Ramos (cell line): ENCODE measurements around the gene PBX2.
"Not testable (repeated sequence)": the region's sequence is repeated elsewhere in the genome, so short reads cannot be mapped to it uniquely, and the experiment has no call there.

Experiments
- in situ Hi-C: fragments of 300-500 bp; cut with MboI; formaldehyde crosslinking; loops from one replicate; pipeline ENCODE4 v1.14.3; 2022; ENCODE audit warnings: low sequenced_read_pairs; ENCODE audit not compliant: unreplicated experiment

The PBX2 gene

DNA sequence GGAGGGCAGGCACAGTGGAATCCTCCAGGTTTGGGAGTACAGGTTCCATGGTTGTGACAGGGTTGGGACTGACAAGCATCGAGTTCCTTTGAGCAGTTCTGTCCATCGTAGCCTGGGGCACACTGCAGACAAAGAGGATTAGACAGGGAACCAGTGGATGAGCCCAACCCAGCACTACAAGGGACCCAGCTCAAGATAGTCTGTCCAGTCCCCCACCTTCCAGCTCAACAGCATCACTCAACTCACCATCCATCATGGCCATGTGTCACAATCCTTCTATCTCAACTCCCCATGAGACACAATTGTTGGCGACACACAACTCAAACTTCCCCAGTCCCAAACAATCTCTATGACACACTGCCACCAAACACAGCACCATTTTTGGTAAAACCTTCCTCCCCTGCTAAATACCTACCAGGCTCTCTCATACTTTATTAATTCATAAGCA, 14.3 kb upstream of the PBX2 start:
- in situ Hi-C loops = no loop called here

GRCh38 chr6:32203426-32204267, 13.6 kb upstream of the PBX2 start:
- in situ Hi-C loops = no loop called here

- in situ Hi-C loops = no loop called here
These were observed 12.2 kb upstream of the PBX2 start for GRCh38 chr6:32202186-32202585.

DNA sequence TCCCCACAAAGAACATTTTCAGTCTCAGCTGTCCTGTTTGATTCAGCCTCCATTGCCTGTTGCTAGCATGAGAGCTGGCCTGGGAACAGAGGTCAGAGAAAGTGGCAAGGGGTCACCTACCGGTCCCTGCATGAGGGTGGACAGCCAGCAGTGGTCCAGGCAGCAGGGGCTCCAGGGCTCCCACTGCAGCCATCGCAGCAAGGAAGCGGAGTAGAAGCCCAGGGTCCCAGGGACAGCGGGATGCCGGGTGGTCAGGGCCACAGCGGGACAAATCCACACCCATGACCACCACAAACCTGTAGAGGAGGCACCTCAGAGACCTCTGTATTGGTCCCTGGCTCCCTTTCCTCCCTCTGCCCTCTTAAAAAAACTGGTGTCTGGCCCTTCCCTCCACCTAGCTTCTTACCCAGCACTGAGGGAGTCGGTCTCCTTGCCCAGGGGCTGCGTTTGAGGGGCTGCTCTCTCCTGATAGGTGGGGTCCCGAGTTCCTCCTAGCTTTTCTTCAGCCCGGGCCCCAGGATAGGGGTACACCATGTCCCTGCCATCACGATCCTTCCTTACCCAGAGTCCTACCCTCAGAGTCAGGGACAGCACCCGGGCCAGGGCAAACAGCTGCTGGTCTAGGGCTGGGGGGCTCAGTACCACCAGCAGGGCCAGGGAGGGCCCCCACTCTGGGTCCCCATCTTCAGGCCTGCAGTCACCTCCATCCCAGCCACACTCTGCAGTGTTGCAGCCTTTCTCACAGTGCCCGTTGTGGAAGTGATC, 10.9 kb upstream of the PBX2 start:
- in situ Hi-C loops = no loop called here

GRCh38 chr6:32198866-32199265, 8.9 kb upstream of the PBX2 start:
- in situ Hi-C loops = no loop called here

DNA sequence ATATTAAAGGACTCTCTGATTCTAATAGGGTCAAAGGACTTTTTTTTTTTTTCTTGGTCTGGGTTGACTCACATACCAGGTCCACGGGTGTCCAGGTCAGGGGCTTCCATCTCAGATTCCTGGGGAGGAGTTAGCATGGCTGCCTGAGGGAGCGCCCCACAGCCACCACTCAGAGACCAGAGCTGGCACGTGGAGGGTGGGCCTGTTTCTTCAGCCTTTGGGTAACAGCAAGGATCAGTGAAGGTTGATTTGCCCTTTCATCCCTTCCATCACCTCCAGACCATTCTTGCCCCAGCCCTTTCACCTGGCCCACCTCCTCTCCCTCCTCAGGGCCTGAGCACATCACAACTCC, 8.3 kb upstream of the PBX2 start:
- in situ Hi-C loops = no loop called here

DNA sequence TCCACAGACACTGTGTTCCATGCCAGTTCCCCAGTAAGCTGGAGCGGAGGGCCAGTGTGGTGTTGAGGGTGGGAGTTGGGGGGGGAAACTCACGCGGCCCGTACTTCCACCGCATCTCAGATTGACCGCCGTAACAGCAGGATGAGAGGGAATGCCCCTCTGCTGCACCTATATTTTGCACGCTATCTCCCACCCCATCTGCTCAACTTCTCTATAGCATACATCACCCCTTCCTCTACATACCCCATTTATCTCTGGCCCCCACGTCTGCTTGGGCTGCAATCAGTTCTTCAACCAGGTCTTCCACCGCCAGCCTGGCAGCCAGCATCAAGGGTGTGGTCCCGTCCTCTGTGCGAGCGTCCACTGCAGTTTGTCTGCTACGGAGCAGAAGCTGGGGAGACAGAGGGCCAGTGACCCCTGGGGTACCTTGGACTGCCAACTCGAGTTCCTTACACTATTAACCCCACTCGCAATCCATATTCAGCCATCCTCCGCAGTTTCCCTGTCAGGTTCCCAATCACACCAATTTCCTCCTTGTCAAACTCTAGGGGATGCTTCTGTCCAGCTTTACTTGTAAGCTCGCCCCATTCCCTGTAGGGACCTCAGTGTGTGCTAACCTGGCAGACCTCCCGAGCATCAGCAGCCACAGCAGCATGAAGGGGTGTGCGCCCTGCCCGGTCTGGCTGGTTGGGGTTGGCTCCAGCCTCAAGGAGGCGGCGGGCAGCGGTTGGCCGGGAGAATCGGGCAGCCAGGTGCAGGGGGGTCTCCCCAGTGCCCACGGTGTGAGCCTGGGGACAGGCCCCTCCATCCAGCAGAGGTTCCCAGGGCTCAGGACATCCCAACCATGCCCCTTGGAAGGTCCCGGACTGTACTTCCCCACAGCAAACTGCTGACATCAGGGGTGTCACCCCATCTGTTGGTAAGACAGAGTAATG, 6.9 kb upstream of the PBX2 start:
- in situ Hi-C loops = no loop called here

DNA sequence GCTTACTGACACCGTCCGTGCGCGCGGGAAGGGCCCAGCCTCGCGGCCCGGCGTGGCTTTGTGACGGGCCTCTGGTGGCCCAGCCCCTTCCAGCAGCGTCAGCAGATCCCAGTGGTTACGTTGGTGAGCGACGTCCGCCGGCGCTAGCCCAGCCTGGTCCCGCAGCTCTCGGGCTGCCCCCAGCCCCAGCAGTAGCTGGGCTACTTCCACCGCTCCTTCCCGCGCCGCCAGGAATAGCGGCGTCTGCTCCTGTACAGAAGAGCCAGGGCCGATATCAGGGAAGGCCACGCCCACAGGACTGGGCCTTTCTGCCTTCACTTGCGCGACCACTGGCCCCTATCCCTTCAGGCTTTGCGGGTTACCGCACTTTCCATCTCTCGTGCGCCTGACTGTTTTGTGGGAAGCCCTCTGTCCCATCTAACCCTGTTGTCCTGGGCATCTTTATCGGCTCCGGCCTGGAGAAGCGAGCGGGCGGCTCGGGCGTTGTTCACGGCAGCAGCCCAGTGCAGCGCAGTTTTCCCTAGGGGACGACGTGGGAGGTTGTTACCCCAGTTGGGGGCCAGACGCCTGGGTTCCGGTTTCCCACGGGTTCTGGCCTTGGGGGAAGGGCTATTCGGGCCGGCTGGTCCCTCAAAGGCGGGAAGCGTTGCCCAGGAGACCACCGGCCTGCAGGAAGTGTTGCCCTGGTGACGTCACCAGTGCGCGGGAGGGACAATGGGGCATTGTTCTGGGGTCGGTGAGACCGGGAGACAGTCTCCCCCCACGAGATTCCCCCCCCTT, 6.1 kb upstream of the PBX2 start:
- in situ Hi-C loops = no loop called here

DNA sequence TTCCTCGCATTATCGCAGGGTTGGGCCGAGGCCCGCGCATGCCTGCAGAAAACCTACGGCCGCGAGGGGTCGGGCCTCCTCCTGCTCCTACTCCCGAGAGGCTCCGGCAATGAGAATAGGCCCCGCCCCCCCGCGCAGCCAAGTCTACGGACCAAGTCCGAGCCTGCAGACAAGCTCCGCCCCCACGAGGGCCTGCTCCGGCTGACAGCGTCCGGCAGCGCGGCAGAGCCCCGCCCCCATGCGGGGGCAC, 5.6 kb upstream of the PBX2 start:
- in situ Hi-C loops = no loop called here

DNA sequence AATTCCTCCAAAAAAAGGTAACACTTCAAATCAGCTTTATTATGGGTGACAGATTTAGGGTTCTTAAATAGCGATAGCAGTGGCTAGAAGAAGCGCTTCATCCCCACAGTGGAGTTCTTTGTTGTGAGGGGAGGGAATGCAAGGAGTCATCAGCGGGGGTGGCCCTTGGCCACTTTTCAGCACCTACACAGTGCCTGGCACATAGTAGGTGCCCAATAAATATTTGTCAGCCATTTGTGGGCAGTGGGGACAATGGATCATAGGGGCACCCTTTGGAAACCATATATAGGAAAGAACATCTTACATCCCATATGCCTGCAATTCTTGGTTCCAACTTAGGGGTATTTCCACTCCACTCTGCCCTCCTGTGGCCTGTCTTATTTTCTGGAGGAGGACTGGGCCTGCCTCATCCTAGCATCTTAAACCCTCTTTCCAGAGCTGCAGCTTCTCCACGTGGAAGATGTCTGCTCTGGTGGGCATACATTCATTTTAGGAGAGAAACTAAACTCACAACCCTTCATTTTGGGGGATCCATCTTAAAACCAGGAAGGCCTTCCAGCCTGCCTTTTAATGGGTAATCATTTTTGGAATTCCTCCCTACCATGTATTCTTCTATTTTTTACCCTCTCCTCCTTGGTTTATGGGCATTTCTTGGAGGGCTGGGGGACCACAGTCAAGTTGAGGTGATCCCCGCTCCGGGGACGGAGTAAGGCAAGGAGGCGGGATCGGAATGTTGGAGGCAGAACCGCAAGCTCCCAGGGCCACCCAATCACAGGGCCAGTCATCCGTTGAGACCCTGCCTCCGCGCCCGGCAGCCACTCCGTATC, 5.0 kb upstream of the PBX2 start:
- in situ Hi-C loops = no loop called here

GRCh38 chr6:32194388-32194787, 4.4 kb upstream of the PBX2 start:
- in situ Hi-C loops = no loop called here

DNA sequence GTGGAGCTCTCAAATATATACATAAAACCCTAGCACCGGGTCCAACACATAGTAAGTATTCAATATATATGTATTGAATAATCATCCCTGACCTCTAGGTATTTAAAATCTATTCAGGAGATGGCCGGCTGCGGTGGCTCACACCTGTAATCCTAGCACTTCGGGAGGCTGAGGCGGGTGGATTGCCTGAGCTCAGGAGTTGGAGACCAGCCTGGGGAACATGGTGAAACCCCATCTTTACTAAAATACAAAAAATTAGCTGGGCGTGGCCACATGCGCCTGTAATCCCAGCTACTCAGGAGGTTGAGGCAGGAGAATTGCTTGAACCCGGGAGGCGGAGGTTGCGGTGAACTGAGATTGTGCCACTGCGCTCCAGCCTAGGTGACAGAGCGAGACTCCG, 3.1 kb upstream of the PBX2 start:
- in situ Hi-C loops = not testable (repeated sequence)

GRCh38 chr6:32192608-32193039, 2.6 kb upstream of the PBX2 start, which contains the start of gene GPSM3:
Gene GPSM3 (minus strand): TSS chr6:32192643. CDS start chr6:32192513, 130 bp downstream.
- in situ Hi-C loops = no loop called here

- in situ Hi-C loops = no loop called here
These were observed 1.9 kb upstream of the PBX2 start for GRCh38 chr6:32191696-32192607.

- in situ Hi-C loops = no loop called here
These were observed 1.1 kb upstream of the PBX2 start for GRCh38 chr6:32190911-32191677.

DNA sequence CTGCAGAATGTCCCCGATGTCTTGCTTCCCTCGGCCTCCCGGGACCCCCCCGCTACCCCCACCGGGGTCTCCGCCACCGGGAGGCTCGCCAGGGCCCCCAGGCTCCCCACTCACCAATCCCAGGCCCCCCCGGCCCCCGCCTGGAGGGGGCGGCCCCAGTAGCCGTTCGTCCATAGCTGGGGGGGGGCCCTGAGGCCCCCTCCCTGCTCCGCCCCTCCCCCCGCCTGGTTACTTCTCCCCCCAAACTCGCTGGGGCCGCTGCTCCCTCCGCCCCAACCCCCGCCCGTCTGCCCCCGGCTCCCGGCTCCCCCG, 304 bp downstream of the PBX2 start:
- in situ Hi-C loops = no loop called here

GRCh38 chr6:32189069-32189741, 797 bp downstream of the PBX2 start:
- in situ Hi-C loops = no loop called here
